Activated CD4-positive, alpha-beta T cell treated with anti-CD3 and anti-CD28 coated beads, Interleukin-10, Interleukin-2, amounts not matched to agents 100 ng/mL and 50 ng/mL, durations not matched to agents 16 hours and 8 hours (primary cell): ENCODE measurements around the gene TPRX1.
"Not testable (repeated sequence)": the region's sequence is repeated elsewhere in the genome, so short reads cannot be mapped to it uniquely, and the experiment has no call there.

Experiments used
- DNase-seq: peaks from one replicate; pipeline ENCODE4 v3.0.0-alpha.2; 2020

The TPRX1 gene

GRCh38 chr19:47798904-47799266, 5.5 kb downstream of the TPRX1 start:
- no peak for DNase-seq

- no peak for DNase-seq
These were observed 6.1 kb downstream of the TPRX1 start for GRCh38 chr19:47797996-47798903.

GRCh38 chr19:47796785-47797184, 7.6 kb downstream of the TPRX1 start:
- DNase-seq = no peak

- DNase-seq = no peak
These were observed 9.8 kb downstream of the TPRX1 start for GRCh38 chr19:47794526-47794925.

- no peak for DNase-seq
These were observed 11.7 kb downstream of the TPRX1 start for GRCh38 chr19:47792616-47793015.

- peak; percentile 86 for DNase-seq
These were observed 13.9 kb downstream of the TPRX1 start for GRCh38 chr19:47790398-47790814.

- DNase-seq = not testable (repeated sequence)
These were observed 14.5 kb downstream of the TPRX1 start for GRCh38 chr19:47789811-47790210.

GRCh38 chr19:47787307-47787706, 17.0 kb downstream of the TPRX1 start:
- not testable (repeated sequence) for DNase-seq

- no peak for DNase-seq
These were observed 17.8 kb downstream of the TPRX1 start for GRCh38 chr19:47786566-47786965.

- no peak for DNase-seq
These were observed 22.6 kb downstream of the TPRX1 start for GRCh38 chr19:47781590-47782262.

- DNase-seq = no peak
These were observed 24.2 kb downstream of the TPRX1 start for GRCh38 chr19:47780215-47780551.

GRCh38 chr19:47779524-47780214, 24.7 kb downstream of the TPRX1 start:
- no peak for DNase-seq

- peak; percentile 31 for DNase-seq
These were observed 25.4 kb downstream of the TPRX1 start for GRCh38 chr19:47778954-47779351.

- peak; percentile 87 for DNase-seq
These were observed 26.1 kb downstream of the TPRX1 start, which contains the start of gene SELENOW for GRCh38 chr19:47778049-47778953. TSS of gene SELENOW (plus strand) at chr19:47778703. CDS start at chr19:47778786, 83 bp downstream.

GRCh38 chr19:47777245-47778048, 26.9 kb downstream of the TPRX1 start:
- DNase-seq = not testable (repeated sequence)

GRCh38 chr19:47776568-47776967, 27.8 kb downstream of the TPRX1 start:
- no peak for DNase-seq

- DNase-seq = not testable (repeated sequence)
These were observed 33.1 kb downstream of the TPRX1 start for GRCh38 chr19:47771291-47771690.

- DNase-seq = no peak
These were observed 34.8 kb downstream of the TPRX1 start for GRCh38 chr19:47769534-47769933.

GRCh38 chr19:47768604-47769003, 35.7 kb downstream of the TPRX1 start:
- DNase-seq = no peak

GRCh38 chr19:47767349-47767748, 37.0 kb downstream of the TPRX1 start:
- DNase-seq = no peak

GRCh38 chr19:47766670-47767069, 37.7 kb downstream of the TPRX1 start:
- DNase-seq = no peak

- no peak for DNase-seq
These were observed 38.1 kb downstream of the TPRX1 start for GRCh38 chr19:47766359-47766620.
